AG08396 (cell line): ENCODE data around the gene SNX5.

Experiments used
- DNase-seq: peaks from one replicate; pipeline ENCODE4 v3.0.0; 2012; ENCODE audit warnings: low spot score, mixed read lengths

The SNX5 gene

GRCh38 chr20:17968366-17969277, at the start of gene SNX5, which contains the start of gene MGME1:
Gene SNX5 (minus strand): TSS chr20:17968794. CDS start chr20:17968425, 369 bp downstream.
Gene MGME1 (plus strand): TSS chr20:17969018. CDS start chr20:17969860, 842 bp downstream.
- DNase-seq: peak; percentile 99

DNA sequence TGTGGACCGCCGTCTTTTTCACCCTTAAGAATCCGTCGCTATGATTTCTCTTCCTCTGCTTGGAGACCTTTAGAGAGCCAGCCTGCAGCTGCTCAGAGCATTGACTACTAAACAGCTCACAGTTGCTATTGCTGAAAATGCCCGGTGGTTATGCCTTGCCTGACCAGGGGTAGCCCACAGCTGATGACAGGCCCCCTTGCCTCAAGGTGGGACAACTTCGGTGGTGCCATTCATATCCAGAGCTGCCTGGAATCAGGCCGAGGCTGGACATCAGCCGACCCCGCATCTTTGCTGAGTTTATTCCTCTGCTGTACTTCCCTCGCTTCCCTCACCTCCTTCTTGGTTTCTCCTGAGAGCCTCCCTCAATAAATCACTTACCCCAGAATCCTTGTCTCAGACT, 49.5 kb upstream of the SNX5 start:
- no peak for DNase-seq

DNA sequence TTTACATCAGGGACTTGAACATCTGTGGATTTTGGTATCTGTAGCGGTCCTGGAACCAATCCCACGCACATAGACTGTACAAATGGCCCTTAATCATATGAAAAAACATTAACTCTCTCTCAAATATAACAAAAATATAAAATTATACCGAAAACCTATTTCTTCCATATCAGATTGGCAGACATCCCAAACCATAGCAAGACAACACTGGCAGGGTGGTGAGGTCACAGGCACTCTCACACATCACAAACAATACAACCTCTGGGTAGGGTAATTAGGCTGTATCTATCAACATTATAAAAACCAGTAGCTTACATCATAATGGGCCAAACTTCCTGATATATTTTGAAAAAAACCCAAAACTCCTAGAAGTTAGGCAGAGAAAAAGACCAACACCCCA, 48.2 kb upstream of the SNX5 start:
- no peak for DNase-seq

DNA sequence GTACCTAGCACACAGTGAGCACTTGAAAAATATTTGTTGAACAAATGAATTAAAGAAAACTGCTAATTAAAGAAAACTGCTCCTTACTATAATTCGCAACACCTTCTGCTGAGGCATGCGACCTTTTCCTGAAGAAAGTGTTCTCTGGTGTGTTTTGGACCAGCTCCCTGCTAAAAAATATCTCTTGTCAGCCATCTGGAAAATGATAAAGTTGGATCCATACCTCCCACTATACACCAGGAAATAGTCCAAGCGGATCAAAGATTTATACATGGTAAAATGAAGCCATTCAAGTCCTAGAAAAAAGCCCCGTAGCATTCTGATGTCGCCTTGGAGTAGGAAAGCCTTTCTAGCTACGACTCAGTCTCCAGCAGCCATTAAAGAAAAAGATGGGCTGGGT, 45.8 kb upstream of the SNX5 start:
- DNase-seq: no peak

DNA sequence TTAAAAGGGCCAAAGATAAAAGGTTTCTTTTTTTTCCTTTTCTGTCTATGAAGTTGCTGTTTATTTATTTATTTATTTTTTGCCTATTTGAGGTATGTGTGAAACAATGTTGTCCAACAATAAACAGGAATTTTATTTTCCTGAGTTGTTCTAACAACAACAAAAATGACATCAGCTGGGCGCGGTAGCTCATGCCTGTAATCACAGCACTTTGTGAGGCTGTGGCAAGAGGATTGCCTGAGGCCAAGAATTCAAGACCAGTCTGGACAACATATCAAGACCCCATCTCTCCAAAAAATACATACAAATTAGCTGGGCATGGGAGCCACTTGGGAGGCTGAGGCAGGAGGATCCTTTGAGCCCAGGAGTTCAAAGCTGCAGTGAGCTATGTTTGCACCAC, 44.3 kb upstream of the SNX5 start:
- no peak for DNase-seq

GRCh38 chr20:18011951-18012645, 43.5 kb upstream of the SNX5 start:
- no peak for DNase-seq

GRCh38 chr20:18011482-18011881, 42.9 kb upstream of the SNX5 start:
- no peak for DNase-seq

GRCh38 chr20:18009116-18009515, 40.5 kb upstream of the SNX5 start:
- DNase-seq: no peak

- DNase-seq: no peak
These were observed 39.1 kb upstream of the SNX5 start for GRCh38 chr20:18007534-18008292.

- DNase-seq: no peak
These were observed 38.1 kb upstream of the SNX5 start for GRCh38 chr20:18006684-18007083.

GRCh38 chr20:18005990-18006364, 37.4 kb upstream of the SNX5 start:
- no peak for DNase-seq

DNA sequence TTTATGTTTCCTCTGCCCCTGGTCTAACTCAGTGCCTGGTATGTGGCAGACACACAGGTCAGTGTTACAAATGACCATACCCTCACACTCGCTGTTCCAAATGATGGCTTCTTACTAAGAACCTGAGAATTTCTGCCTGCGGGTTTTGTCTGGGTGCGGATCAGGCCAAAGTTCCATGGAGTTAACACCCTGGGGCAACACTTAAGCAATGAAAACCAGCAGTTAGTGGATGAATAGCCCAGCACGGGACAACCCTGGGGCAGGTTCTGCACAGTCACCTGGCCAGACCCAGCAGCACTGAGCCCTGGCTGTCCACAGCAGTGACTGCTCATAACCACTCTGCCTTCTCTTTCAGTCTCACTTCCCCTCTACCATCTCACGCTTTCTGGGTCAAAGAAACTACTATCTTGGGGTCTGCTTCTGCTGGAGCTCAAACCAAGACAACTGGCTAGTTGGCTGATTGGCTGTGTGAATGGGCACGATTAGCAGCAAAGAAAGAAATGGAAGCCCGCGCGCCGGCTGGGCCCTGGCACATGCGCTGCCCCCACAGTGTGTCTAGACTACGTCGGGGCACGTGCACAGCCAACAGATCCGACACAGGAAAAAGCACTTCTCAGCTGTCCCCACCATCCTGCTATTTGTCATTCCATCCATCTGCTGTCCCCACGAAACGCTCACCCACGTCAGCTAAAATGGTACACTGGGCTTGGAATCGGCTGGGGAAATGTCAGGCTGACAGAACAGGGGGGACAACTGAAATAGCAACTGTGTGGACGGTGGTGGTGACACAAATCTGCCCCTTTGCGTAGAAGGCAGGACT, 36.8 kb upstream of the SNX5 start:
- no peak for DNase-seq

DNA sequence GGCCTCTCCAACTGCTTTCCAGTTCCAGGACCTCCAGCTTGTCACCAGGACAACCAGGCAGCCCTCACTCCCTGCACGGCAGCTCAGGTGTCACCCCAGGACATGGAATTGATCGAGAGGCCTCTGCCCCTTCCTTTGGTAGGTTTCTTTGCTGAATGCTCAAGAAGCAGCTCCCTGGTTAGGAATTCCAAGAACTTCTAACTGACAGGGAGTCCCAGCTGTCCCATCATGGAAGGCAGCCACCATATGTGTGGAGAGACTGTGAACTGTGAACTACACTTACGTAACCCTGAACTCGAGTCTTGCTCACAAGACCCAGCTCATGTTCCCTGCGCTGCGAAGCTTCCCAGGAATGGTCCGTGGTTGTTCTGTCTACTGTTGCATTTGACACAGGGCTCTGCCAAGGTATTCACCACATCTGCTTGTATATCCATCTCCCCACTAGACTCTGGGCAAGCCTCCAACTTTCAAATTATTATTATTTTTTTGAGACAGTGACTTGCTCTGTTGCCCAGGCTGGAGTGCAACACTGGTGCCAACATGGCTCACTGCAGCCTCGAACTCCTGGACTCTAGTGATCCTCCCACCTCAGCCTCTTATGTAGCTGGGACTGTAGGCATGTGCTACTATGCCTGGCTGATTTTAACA, 35.9 kb upstream of the SNX5 start:
- DNase-seq: peak; percentile 32

GRCh38 chr20:18003897-18004296, 35.3 kb upstream of the SNX5 start:
- DNase-seq: no peak

GRCh38 chr20:18001131-18001921, 32.7 kb upstream of the SNX5 start:
- peak; percentile 75 for DNase-seq

DNA sequence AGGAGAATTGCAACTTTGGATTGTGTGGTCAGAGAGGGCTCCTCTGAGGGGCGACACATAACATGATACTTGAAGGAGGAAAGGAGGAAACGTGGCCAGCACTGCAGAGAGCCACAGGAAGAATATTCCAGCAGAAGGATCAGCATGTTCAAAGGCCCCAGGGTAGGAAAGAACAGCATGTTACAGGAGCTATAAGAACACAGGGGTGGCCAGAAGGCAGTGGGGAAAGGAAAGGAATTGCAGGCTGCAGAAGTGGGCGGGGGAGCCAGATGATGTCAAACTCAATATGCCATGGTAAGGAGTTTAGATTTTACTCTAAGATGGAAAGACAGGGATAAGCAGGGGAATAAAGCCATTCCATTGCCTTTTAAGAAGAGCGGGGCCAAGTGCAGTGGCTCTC, 31.0 kb upstream of the SNX5 start:
- DNase-seq: no peak

- DNase-seq: no peak
These were observed 29.9 kb upstream of the SNX5 start for GRCh38 chr20:17998446-17998845.

GRCh38 chr20:17995967-17996819, 27.6 kb upstream of the SNX5 start:
- peak; percentile 71 for DNase-seq

- DNase-seq: no peak
These were observed 25.0 kb upstream of the SNX5 start for GRCh38 chr20:17993546-17993945.
